HepG2 (cell line): ENCODE data around the gene ZFAND2B. TPM values are rescaled to one million over a fixed set of nuclear protein-coding genes. Genes with fewer than 3 reads are reported as not detected.
A peak's percentile ranks its signal among the peaks of the same experiment; 100 is the strongest.

ENCODE experiments used
- HDAC6 ChIP-seq: fragments of 200-600 bp; sonication (generic); IDR thresholded peaks from 2 replicates; pipeline ENCODE4 v1.7.0; 2017; ENCODE audit warnings: mild to moderate bottlenecking, antibody characterized with exemption, low read length, low read depth
- ISL2 ChIP-seq: sonication (generic); formaldehyde crosslinking; IDR thresholded peaks from 2 replicates; pipeline ENCODE4 v1.5.0; 2020; ENCODE audit warnings: missing genetic modification reagents
- KAT8 ChIP-seq: IDR thresholded peaks from 2 replicates; pipeline ENCODE4 v1.6.1; 2016; ENCODE audit warnings: missing genetic modification reagents, missing compliant biosample characterization
- NAIF1 ChIP-seq: sonication (generic); formaldehyde crosslinking; IDR thresholded peaks from 2 replicates; pipeline ENCODE4 v1.5.0; 2020; ENCODE audit warnings: mild to moderate bottlenecking, missing genetic modification reagents, borderline replicate concordance
- SNAI1 ChIP-seq: sonication (generic); formaldehyde crosslinking; IDR thresholded peaks from 2 replicates; pipeline ENCODE4 v1.5.0; 2020; ENCODE audit warnings: mild to moderate bottlenecking, missing genetic modification reagents, borderline replicate concordance
- TBL1XR1 ChIP-seq: fragments of 150-350 bp; IDR thresholded peaks from 2 replicates; pipeline ENCODE4 v1.6.1; 2014; ENCODE audit warnings: borderline replicate concordance, low read length; ENCODE audit not compliant: partially characterized antibody
- TCF12 ChIP-seq, 2 experiments: fragments of 450-650 bp in 1 of 2; sonication (generic) in 1 of 2; formaldehyde crosslinking in 1 of 2; IDR thresholded peaks; 2 replicates each; pipeline versions ENCODE4 v1.6.1 to v1.8.0; 2017 to 2022; ENCODE audit warnings: antibody characterized with exemption in 1 of 2, mild to moderate bottlenecking in 1 of 2, missing genetic modification reagents in 1 of 2, moderate library complexity in 1 of 2
- ZNF124 ChIP-seq: sonication (generic); formaldehyde crosslinking; IDR thresholded peaks from 2 replicates; pipeline ENCODE4 v1.4.0; 2020; ENCODE audit warnings: missing genetic modification reagents
- ZNF280B ChIP-seq: sonication (generic); formaldehyde crosslinking; IDR thresholded peaks from 2 replicates; pipeline ENCODE4 v1.5.0; 2020; ENCODE audit warnings: missing genetic modification reagents, mild to moderate bottlenecking, borderline replicate concordance
- ZNF329 ChIP-seq: sonication (generic); formaldehyde crosslinking; IDR thresholded peaks from 2 replicates; pipeline ENCODE4 v1.9.0; 2021; ENCODE audit warnings: low read depth, mild to moderate bottlenecking, missing genetic modification reagents
- ZNF354B ChIP-seq: sonication (generic); formaldehyde crosslinking; IDR thresholded peaks from 2 replicates; pipeline ENCODE4 v1.8.0; 2022; ENCODE audit warnings: mild to moderate bottlenecking, missing genetic modification reagents
- ZNF674 ChIP-seq: sonication (generic); formaldehyde crosslinking; IDR thresholded peaks from 2 replicates; pipeline ENCODE4 v1.5.0; 2020; ENCODE audit warnings: low read depth, mild to moderate bottlenecking, missing genetic modification reagents
- polyA plus RNA-seq, 8 experiments: library from polyadenylated mRNA; depleted of rRNA in 3 of 8; stranded (reverse) in 7 of 8; unstranded in 1 of 8; fragments of >200 nt; fragmentation: Illumina TruSeq in 4 of 8; extraction: Trizol in 4 of 8; gene quantifications; 2 replicates each; pipeline versions ENCODE4 v1.2.1 to v1.2.3, GENCODE V29; 2011 to 2016; ENCODE audit warnings: low read depth in 4 of 8, missing spikeins in 1 of 8, mixed read lengths in 1 of 8; ENCODE audit not compliant: insufficient read depth in 1 of 8
- total RNA-seq, 5 experiments: library from RNA; depleted of rRNA; stranded (reverse); fragments of >200 nt; fragmentation: Illumina TruSeq; extraction: Trizol; gene quantifications; 2 replicates each; pipeline ENCODE4 v1.2.3, GENCODE V29; 2016; ENCODE audit warnings: low read depth in 1 of 5
- TF ChIP-seq, protein P1 (sequence below): sonication (generic); formaldehyde crosslinking; IDR thresholded peaks from 2 replicates; pipeline ENCODE4 v1.4.0; 2020; ENCODE audit warnings: missing genetic modification reagents
- TF ChIP-seq, protein P2 (sequence below): sonication (generic); formaldehyde crosslinking; IDR thresholded peaks from 2 replicates; pipeline ENCODE4 v1.4.0; 2020; ENCODE audit warnings: missing genetic modification reagents
- TF ChIP-seq, protein P3 (sequence below): sonication (generic); formaldehyde crosslinking; IDR thresholded peaks from 2 replicates; pipeline ENCODE4 v1.4.0; 2020; ENCODE audit warnings: missing genetic modification reagents, borderline replicate concordance

The ZFAND2B gene
- total and polyA plus RNA-seq, 2 of the 13 experiments (the other 11 are each of a cell fraction or from before 2014, with no cell fraction given), result 53.3 to 115 TPM

- TF ChIP-seq, protein P1, sequence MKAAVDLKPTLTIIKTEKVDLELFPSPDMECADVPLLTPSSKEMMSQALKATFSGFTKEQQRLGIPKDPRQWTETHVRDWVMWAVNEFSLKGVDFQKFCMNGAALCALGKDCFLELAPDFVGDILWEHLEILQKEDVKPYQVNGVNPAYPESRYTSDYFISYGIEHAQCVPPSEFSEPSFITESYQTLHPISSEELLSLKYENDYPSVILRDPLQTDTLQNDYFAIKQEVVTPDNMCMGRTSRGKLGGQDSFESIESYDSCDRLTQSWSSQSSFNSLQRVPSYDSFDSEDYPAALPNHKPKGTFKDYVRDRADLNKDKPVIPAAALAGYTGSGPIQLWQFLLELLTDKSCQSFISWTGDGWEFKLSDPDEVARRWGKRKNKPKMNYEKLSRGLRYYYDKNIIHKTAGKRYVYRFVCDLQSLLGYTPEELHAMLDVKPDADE (CRISPR knock-in tag), result no peak
- TF ChIP-seq ISL2 (CRISPR knock-in tag) (peak; percentile 67; the same call in 1 of the 2 replicates), NAIF1 (CRISPR knock-in tag) (no peak), TCF12 (IDR thresholded peaks at IDR 0.05) (no peak), TCF12 (CRISPR knock-in tag; IDR thresholded peaks at IDR 0.05) (peak; percentile 72), ZNF354B (peak; percentile 97; the same call in 1 of the 2 replicates), ZNF124 (CRISPR knock-in tag) (peak; percentile 64), TBL1XR1 (no peak), ZNF329 (CRISPR knock-in tag) (no peak), ZNF280B (CRISPR knock-in tag) (peak; percentile 82), ZNF674 (CRISPR knock-in tag) (peak; percentile 91; the same call in 1 of the 2 replicates), KAT8 (CRISPR knock-in tag) (peak; percentile 93), SNAI1 (CRISPR knock-in tag) (peak; percentile 34; the same call in 1 of the 2 replicates), HDAC6 (no peak)
- TF ChIP-seq, protein P2, sequence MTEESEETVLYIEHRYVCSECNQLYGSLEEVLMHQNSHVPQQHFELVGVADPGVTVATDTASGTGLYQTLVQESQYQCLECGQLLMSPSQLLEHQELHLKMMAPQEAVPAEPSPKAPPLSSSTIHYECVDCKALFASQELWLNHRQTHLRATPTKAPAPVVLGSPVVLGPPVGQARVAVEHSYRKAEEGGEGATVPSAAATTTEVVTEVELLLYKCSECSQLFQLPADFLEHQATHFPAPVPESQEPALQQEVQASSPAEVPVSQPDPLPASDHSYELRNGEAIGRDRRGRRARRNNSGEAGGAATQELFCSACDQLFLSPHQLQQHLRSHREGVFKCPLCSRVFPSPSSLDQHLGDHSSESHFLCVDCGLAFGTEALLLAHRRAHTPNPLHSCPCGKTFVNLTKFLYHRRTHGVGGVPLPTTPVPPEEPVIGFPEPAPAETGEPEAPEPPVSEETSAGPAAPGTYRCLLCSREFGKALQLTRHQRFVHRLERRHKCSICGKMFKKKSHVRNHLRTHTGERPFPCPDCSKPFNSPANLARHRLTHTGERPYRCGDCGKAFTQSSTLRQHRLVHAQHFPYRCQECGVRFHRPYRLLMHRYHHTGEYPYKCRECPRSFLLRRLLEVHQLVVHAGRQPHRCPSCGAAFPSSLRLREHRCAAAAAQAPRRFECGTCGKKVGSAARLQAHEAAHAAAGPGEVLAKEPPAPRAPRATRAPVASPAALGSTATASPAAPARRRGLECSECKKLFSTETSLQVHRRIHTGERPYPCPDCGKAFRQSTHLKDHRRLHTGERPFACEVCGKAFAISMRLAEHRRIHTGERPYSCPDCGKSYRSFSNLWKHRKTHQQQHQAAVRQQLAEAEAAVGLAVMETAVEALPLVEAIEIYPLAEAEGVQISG (CRISPR knock-in tag), result peak; percentile 85
- TF ChIP-seq, protein P3, sequence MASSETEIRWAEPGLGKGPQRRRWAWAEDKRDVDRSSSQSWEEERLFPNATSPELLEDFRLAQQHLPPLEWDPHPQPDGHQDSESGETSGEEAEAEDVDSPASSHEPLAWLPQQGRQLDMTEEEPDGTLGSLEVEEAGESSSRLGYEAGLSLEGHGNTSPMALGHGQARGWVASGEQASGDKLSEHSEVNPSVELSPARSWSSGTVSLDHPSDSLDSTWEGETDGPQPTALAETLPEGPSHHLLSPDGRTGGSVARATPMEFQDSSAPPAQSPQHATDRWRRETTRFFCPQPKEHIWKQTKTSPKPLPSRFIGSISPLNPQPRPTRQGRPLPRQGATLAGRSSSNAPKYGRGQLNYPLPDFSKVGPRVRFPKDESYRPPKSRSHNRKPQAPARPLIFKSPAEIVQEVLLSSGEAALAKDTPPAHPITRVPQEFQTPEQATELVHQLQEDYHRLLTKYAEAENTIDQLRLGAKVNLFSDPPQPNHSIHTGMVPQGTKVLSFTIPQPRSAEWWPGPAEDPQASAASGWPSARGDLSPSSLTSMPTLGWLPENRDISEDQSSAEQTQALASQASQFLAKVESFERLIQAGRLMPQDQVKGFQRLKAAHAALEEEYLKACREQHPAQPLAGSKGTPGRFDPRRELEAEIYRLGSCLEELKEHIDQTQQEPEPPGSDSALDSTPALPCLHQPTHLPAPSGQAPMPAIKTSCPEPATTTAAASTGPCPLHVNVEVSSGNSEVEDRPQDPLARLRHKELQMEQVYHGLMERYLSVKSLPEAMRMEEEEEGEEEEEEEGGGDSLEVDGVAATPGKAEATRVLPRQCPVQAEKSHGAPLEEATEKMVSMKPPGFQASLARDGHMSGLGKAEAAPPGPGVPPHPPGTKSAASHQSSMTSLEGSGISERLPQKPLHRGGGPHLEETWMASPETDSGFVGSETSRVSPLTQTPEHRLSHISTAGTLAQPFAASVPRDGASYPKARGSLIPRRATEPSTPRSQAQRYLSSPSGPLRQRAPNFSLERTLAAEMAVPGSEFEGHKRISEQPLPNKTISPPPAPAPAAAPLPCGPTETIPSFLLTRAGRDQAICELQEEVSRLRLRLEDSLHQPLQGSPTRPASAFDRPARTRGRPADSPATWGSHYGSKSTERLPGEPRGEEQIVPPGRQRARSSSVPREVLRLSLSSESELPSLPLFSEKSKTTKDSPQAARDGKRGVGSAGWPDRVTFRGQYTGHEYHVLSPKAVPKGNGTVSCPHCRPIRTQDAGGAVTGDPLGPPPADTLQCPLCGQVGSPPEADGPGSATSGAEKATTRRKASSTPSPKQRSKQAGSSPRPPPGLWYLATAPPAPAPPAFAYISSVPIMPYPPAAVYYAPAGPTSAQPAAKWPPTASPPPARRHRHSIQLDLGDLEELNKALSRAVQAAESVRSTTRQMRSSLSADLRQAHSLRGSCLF (CRISPR knock-in tag), result no peak; the same call in 1 of the 2 replicates
Observed at GRCh38 chr2:219160186-219161017, 46.2 kb upstream of the ZFAND2B start, which contains the start of gene NHEJ1 (continued).
